Activated CD4-positive, alpha-beta T cell treated with anti-CD3 and anti-CD28 coated beads for 1 hour (primary cell): Measurements from ENCODE around the gene ARL4C.

Experiments
- DNase-seq: peaks from one replicate; pipeline ENCODE4 v3.0.0-alpha.2; 2020

Gene ARL4C

GRCh38 chr2:234496835-234497593, at the start of gene ARL4C:
TSS of gene ARL4C (minus strand) at chr2:234497081. CDS start at chr2:234496586, 495 bp downstream.
- DNase-seq: peak; percentile 40

GRCh38 chr2:234544659-234545611, 48.1 kb upstream of the ARL4C start:
- peak; percentile 65 for DNase-seq

- DNase-seq: no peak
These were observed 45.9 kb upstream of the ARL4C start for GRCh38 chr2:234542742-234543141.

GRCh38 chr2:234537929-234538328, 41.0 kb upstream of the ARL4C start:
- no peak for DNase-seq

- no peak for DNase-seq
These were observed 39.5 kb upstream of the ARL4C start for GRCh38 chr2:234536178-234536965.

GRCh38 chr2:234535464-234535863, 38.6 kb upstream of the ARL4C start:
- no peak for DNase-seq

- DNase-seq: no peak
These were observed 37.6 kb upstream of the ARL4C start for GRCh38 chr2:234534515-234534914.

GRCh38 chr2:234533626-234534025, 36.7 kb upstream of the ARL4C start:
- DNase-seq: no peak

- DNase-seq: no peak
These were observed 31.7 kb upstream of the ARL4C start for GRCh38 chr2:234528410-234529148.

GRCh38 chr2:234526711-234527110, 29.8 kb upstream of the ARL4C start:
- no peak for DNase-seq

- DNase-seq: no peak
These were observed 24.7 kb upstream of the ARL4C start for GRCh38 chr2:234521536-234521935.

GRCh38 chr2:234518986-234519642, 22.2 kb upstream of the ARL4C start:
- DNase-seq: no peak

- no peak for DNase-seq
These were observed 21.1 kb upstream of the ARL4C start for GRCh38 chr2:234517971-234518370.

GRCh38 chr2:234514873-234515638, 18.2 kb upstream of the ARL4C start:
- no peak for DNase-seq

- DNase-seq: no peak
These were observed 17.2 kb upstream of the ARL4C start for GRCh38 chr2:234514099-234514498.

- no peak for DNase-seq
These were observed 16.2 kb upstream of the ARL4C start for GRCh38 chr2:234512884-234513669.

- DNase-seq: no peak
These were observed 6.0 kb upstream of the ARL4C start for GRCh38 chr2:234502919-234503285.

GRCh38 chr2:234502285-234502918, 5.5 kb upstream of the ARL4C start:
- DNase-seq: no peak

- peak; percentile 65 for DNase-seq
These were observed 3.6 kb upstream of the ARL4C start for GRCh38 chr2:234500394-234501006.
